Measurements from ENCODE around the gene SPTB. TPM values are rescaled to one million over a fixed set of nuclear protein-coding genes. Genes with fewer than 3 reads are reported as not detected.
A peak's percentile ranks its signal among the peaks of the same experiment; 100 is the strongest.

Gene SPTB
- total and polyA plus RNA-seq, 10 of the 15 experiments (the other 5 are each of a cell fraction or from before 2014, with no cell fraction given) = under 0.01 to 0.04 (median 0.02) TPM; not detected in 4

- TF ChIP-seq, protein P1, sequence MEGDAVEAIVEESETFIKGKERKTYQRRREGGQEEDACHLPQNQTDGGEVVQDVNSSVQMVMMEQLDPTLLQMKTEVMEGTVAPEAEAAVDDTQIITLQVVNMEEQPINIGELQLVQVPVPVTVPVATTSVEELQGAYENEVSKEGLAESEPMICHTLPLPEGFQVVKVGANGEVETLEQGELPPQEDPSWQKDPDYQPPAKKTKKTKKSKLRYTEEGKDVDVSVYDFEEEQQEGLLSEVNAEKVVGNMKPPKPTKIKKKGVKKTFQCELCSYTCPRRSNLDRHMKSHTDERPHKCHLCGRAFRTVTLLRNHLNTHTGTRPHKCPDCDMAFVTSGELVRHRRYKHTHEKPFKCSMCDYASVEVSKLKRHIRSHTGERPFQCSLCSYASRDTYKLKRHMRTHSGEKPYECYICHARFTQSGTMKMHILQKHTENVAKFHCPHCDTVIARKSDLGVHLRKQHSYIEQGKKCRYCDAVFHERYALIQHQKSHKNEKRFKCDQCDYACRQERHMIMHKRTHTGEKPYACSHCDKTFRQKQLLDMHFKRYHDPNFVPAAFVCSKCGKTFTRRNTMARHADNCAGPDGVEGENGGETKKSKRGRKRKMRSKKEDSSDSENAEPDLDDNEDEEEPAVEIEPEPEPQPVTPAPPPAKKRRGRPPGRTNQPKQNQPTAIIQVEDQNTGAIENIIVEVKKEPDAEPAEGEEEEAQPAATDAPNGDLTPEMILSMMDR (IDR thresholded peaks at IDR 0.05 in 2 of 3, conservative IDR thresholded peaks at IDR 0.05 in 1 of 3; ENCODE audit: control insufficient read depth in 2 of 3, extremely low read depth in 1 of 3, insufficient read depth in 1 of 3, low read depth in 3 of 3, low read length in 3 of 3) = no peak
- peak; percentile 81 for TF ChIP-seq IRF5 (IDR thresholded peaks at IDR 0.05; ENCODE audit: borderline replicate concordance)
- peak; percentile 75 for TF ChIP-seq RELB (IDR thresholded peaks at IDR 0.05; ENCODE audit: low read depth)
- peak; percentile 60 for TF ChIP-seq HCFC1 (IDR thresholded peaks at IDR 0.05; ENCODE audit: low read length)
- no peak for TF ChIP-seq ZNF622 (IDR thresholded peaks at IDR 0.05)
- 0 out of 2 replicates have a peak, but pooled peaks have one; percentile 20 for TF ChIP-seq SPI1 (IDR thresholded peaks at IDR 0.05; ENCODE audit: borderline replicate concordance, insufficient read depth, low read depth, low read length)
- TF ChIP-seq IKZF2 (IDR thresholded peaks at IDR 0.05) = peak; percentile 72 to 77; a peak in 3 of 4 replicates
- peak; percentile 80 for TF ChIP-seq ZBTB40 (IDR thresholded peaks at IDR 0.05; ENCODE audit: borderline replicate concordance)
- no peak for TF ChIP-seq PAX5 (IDR thresholded peaks at IDR 0.05; ENCODE audit: borderline replicate concordance, low read depth, low read length)
- TF ChIP-seq NKRF (conservative IDR thresholded peaks at IDR 0.05) = peak; percentile 92
- no peak for TF ChIP-seq BCL11A (IDR thresholded peaks at IDR 0.05; ENCODE audit: low read depth, low read length)
- TF ChIP-seq ZBTB33 (IDR thresholded peaks at IDR 0.05) = no peak
- TF ChIP-seq RB1 (IDR thresholded peaks at IDR 0.05; ENCODE audit: borderline replicate concordance) = peak; percentile 46; the same call in 1 of the 2 replicates
- no peak for TF ChIP-seq MYB (IDR thresholded peaks at IDR 0.05; ENCODE audit: borderline replicate concordance, low read depth, low read length)
- no peak for TF ChIP-seq ESRRA (IDR thresholded peaks at IDR 0.05; ENCODE audit: low read length)
Observed at GRCh38 chr14:64914237-64915028, 34.7 kb upstream of the SPTB start, which contains the start of gene CHURC1 (continued).
